ENCODE data around the gene VEPH1. TPM values are rescaled to one million over a fixed set of nuclear protein-coding genes. Genes with fewer than 3 reads are reported as not detected.

The VEPH1 gene
- total and polyA plus RNA-seq, 9 of the 15 experiments (the other 6 are each of a cell fraction or from before 2014, with no cell fraction given): 4.5 to 15.6 (median 5.8) TPM

DNA sequence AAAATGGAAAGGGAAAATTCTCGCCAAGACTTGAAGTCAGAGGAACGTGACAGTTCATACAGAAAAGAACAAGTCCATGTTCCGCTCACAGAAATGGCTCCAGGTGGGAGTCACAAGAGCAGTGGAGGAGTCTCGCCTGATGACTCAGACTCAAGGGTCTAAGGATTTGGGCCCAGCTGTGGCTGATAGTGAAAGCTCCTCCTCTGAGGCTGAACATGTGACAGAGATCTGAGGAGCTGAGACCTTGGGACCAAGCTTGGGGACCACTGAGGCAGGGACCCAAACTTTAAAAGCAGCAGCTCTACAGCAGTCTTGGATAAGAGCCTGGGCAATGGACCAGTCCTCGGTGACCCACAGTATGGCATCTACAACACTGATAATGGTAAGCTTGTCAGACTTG is 9.3 kb upstream of the VEPH1 start (continued):
- TF ChIP-seq CEBPZ (IDR thresholded peaks at IDR 0.05; ENCODE audit: borderline replicate concordance, low read depth, low read length) (no peak), ZNF436 (CRISPR knock-in tag; IDR thresholded peaks at IDR 0.05) (no peak), SMARCB1 (IDR thresholded peaks at IDR 0.05; ENCODE audit: insufficient read length, low read depth) (no peak), ZNF75A (CRISPR knock-in tag; IDR thresholded peaks at IDR 0.05) (no peak), MGA (IDR thresholded peaks at IDR 0.05) (peak; percentile 32), KLF6 (CRISPR knock-in tag; IDR thresholded peaks at IDR 0.05; ENCODE audit: borderline replicate concordance) (no peak), ZBTB8A (IDR thresholded peaks at IDR 0.05; ENCODE audit: partially characterized antibody) (no peak), MBD2 (IDR thresholded peaks at IDR 0.05; ENCODE audit: borderline replicate concordance, low read depth) (no peak)
- TF ChIP-seq, protein P1, sequence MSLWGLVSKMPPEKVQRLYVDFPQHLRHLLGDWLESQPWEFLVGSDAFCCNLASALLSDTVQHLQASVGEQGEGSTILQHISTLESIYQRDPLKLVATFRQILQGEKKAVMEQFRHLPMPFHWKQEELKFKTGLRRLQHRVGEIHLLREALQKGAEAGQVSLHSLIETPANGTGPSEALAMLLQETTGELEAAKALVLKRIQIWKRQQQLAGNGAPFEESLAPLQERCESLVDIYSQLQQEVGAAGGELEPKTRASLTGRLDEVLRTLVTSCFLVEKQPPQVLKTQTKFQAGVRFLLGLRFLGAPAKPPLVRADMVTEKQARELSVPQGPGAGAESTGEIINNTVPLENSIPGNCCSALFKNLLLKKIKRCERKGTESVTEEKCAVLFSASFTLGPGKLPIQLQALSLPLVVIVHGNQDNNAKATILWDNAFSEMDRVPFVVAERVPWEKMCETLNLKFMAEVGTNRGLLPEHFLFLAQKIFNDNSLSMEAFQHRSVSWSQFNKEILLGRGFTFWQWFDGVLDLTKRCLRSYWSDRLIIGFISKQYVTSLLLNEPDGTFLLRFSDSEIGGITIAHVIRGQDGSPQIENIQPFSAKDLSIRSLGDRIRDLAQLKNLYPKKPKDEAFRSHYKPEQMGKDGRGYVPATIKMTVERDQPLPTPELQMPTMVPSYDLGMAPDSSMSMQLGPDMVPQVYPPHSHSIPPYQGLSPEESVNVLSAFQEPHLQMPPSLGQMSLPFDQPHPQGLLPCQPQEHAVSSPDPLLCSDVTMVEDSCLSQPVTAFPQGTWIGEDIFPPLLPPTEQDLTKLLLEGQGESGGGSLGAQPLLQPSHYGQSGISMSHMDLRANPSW (CRISPR knock-in tag; IDR thresholded peaks at IDR 0.05): no peak
